Fibroblast of villous mesenchyme (primary cell): ENCODE measurements around the gene AIG1. TPM values are rescaled to one million over a fixed set of nuclear protein-coding genes. Genes with fewer than 3 reads are reported as not detected.

ENCODE experiments used
- DNase-seq: peaks from one replicate; pipeline ENCODE4 v3.0.0-alpha.2; 2010; ENCODE audit warnings: low read depth
- H3K4me3 ChIP-seq: 2 replicates; pipeline ENCODE4 v1.5.1; 2011; ENCODE audit warnings: low read depth, mild to moderate bottlenecking, low read length
- CTCF ChIP-seq: IDR thresholded peaks from 2 replicates; pipeline ENCODE4 v1.5.1; 2012; ENCODE audit warnings: low read depth, mild to moderate bottlenecking, low read length; ENCODE audit not compliant: insufficient read depth
- total RNA-seq: library from RNA; depleted of rRNA; stranded (reverse); fragments of >200 nt; gene quantifications from 2 replicates; pipeline ENCODE4 v1.2.3, GENCODE V29; 2012

AIG1 gene
- total RNA-seq, 1 donor, result 44.9 TPM

GRCh38 chr6:143332153-143332845 lies 271.6 kb downstream of the AIG1 start:
- no peak for TF ChIP-seq CTCF
- no peak overlapping the region for H3K4me3 ChIP-seq
- no peak for DNase-seq

- H3K4me3 ChIP-seq, result no peak overlapping the region
- TF ChIP-seq CTCF, result no peak
- DNase-seq, result no peak
These were observed 272.4 kb downstream of the AIG1 start for GRCh38 chr6:143333081-143333480.

DNA sequence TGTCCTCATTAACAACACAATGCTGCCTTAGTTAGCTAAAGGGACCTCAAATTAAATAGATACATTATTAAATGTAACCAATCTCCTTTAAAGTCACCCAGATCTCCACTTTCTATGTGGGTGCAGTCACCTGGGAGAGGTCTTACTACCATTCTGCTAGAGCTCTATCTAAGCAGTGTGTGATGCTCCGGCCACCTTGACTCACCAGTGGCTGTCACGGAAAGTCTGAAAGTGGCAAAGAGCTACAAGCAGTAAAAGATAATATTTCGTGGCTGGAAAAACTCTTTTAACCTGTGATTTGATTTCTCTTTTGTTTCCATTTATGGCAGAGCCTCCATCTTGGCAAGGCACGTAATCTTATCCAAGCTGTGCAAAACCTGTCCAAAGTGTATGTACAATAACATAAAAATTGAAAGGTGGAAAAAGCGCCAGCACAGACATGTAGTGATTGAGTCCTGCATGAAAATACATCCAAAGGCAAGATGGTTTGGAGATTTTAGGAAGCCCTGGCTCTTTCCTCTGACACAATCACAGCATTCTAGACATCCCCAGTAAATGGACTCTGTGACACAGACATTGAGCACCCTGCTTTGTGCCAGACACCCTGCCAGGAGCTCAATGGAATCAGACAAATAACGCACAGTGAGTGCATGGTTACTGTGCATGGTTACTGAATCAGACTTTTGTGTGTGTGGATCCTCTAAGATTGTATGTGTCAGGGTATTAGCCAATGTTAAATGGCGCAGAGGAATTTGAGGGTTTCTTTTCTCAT lies 273.2 kb downstream of the AIG1 start:
- TF ChIP-seq CTCF, result no peak

DNA sequence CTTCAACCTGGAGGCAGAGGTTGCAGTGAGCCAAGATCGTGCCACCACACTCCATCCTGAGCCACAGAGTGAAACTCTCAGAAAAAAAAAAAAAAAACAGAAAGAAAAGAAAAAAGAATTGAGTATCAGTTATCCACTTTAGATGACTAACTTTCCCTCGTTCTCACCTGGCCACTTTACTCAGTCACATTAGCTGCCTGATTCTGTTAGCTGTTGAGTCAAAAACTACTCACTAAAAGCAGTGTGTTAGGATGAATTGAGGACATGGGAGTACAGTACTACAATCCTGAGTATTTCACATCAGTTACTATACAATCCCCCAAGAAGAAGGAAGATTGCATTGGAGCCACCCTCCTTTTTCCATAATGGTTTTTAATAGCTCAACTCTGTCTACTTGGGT lies 275.2 kb downstream of the AIG1 start:
- DNase-seq, result no peak
- no peak overlapping the region for H3K4me3 ChIP-seq
- TF ChIP-seq CTCF, result no peak

More for the DNA sequence above, 273.2 kb downstream of the AIG1 start:
- no peak overlapping the region for H3K4me3 ChIP-seq
- no peak for DNase-seq

GRCh38 chr6:143336446-143337152 lies 275.9 kb downstream of the AIG1 start:
- no peak for TF ChIP-seq CTCF
- DNase-seq, result peak; percentile 51
- no peak overlapping the region for H3K4me3 ChIP-seq

DNA sequence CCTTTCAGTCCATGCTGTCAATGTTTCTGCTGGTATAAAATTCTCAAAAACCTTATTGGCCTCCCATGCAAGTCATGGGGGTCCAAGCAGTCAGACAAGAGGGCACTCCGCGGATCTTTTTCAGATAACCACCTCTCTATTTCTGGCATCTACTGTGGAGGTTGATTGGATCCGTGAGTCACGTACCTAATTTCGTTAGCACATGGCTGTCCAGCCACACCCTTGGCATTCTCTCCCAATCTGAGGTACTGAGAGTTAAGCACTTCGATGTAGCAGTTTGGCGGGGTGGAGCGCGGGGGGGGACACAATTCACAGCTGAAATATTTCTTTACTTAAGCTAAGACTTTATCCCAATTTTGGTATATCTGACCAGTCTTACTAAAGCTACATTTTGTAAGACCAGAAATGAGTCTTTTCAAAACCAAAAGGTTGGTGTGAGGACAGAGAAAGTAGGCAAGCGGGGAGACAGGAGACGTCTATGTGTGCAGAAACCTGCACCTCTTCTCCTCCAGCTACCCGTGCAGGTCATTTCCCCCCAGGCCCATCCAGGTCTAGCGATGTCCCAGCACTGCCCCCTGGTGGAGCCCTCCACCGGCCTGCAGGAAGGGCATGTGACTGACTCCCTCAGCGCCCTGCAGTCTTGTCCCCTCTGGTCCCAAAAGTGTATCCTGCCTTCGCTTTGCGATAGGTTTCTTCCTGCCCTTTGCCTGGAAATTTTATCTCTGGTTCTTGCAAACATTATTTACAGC lies 276.7 kb downstream of the AIG1 start:
- DNase-seq, result peak; percentile 10
- H3K4me3 ChIP-seq, result no peak overlapping the region
- TF ChIP-seq CTCF, result peak; percentile 53
